DOHH2 (cell line): ENCODE measurements around the gene COPG1.

ENCODE experiments used
- EZH2phosphoT487 ChIP-seq: fragments of 200-600 bp; sonication (generic); IDR thresholded peaks from 2 replicates; pipeline ENCODE4 v1.6.1; 2017; ENCODE audit warnings: borderline replicate concordance, mild to moderate bottlenecking, antibody characterized with exemption, low read length, moderate library complexity, mixed read lengths
- TF ChIP-seq, protein P1 (sequence below): fragments of 200-600 bp; sonication (generic); IDR thresholded peaks from one replicate; pipeline ENCODE4 v1.5.1; 2014; ENCODE audit warnings: antibody characterized with exemption, mild to moderate bottlenecking, low read depth, low read length; ENCODE audit not compliant: poor library complexity, severe bottlenecking

DNA sequence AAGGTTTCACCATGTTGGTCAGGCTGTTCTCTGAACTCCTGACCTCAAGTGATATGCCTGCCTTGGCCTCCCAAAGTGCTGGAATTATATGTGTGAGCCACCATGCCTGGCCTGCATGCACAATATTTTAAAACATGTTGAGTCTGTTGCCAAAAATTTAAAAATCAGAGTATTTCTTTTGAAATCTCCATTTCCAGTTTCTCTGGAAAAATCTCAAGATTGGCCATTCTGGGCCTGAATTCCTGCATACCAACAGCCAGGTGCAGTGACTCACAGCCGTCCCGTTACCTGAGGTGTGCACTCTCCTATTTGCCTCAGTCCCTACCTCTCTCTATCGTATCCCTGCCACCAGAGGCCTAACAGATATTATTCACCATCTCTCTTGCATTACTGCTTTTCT, 15.0 kb upstream of the COPG1 start:
- TF ChIP-seq, protein P1, sequence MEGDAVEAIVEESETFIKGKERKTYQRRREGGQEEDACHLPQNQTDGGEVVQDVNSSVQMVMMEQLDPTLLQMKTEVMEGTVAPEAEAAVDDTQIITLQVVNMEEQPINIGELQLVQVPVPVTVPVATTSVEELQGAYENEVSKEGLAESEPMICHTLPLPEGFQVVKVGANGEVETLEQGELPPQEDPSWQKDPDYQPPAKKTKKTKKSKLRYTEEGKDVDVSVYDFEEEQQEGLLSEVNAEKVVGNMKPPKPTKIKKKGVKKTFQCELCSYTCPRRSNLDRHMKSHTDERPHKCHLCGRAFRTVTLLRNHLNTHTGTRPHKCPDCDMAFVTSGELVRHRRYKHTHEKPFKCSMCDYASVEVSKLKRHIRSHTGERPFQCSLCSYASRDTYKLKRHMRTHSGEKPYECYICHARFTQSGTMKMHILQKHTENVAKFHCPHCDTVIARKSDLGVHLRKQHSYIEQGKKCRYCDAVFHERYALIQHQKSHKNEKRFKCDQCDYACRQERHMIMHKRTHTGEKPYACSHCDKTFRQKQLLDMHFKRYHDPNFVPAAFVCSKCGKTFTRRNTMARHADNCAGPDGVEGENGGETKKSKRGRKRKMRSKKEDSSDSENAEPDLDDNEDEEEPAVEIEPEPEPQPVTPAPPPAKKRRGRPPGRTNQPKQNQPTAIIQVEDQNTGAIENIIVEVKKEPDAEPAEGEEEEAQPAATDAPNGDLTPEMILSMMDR, result no peak
- no peak for TF ChIP-seq EZH2phosphoT487
